SW480 (cell line): Measurements from ENCODE around the gene SYNPR.

Experiments
- DNase-seq: peaks from one replicate; pipeline ENCODE4 v3.0.0-alpha.2; 2016; ENCODE audit warnings: low spot score

Gene SYNPR

DNA sequence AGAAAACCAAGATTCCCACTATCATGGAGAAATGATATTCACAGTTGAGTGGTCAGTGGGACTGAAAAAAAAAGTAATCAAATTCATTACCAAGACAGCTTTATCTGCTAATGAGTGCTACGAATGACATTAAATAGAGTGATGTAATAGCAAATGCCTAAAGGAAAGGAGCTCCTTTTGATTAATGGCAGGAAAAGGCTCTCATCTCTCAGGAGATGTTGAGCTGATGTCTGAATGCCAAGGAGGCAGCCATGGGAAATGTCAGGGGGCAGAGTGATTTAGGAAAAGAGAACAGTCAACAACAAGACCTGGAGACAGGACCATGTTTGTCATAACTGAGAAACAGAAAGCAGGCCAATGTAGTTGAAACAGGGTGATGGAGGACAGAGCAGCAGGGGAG is 277.7 kb downstream of the SYNPR start:
- DNase-seq: no peak

DNA sequence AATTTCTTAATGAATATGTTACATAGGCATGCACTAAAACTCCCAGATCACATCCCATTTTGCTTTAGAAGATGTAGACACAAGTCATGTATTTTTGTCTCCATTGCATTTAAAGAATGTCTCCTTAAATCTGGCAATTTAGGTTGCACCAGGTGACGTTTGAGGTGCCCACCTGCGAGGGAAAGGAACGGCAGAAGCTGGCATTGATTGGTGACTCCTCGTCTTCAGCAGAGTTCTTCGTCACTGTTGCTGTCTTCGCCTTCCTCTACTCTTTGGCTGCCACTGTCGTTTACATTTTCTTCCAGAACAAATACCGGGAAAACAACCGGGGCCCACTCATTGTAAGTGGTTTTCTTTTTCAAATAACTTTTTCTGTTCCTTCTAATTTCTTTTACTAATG is 278.3 kb downstream of the SYNPR start:
- no peak for DNase-seq

DNA sequence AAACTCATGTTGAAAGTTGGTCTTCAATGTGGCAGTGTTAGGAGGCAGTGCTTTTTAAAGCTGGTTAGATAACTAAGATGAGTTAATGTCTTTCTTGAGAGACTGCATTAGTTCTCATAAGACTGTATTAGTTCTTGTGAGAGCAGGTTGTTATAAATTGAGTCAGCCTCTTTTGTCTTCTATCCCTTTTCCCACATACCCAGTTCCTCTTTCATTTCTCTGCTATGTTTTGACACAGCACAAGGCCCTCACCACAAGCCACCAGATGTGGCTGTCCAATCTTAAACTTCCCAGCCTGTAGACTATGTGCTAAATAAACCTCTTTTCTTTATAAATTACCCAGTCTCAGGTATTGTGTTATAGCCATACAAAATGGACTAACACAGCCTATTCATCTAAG is 279.8 kb downstream of the SYNPR start:
- DNase-seq: no peak

DNA sequence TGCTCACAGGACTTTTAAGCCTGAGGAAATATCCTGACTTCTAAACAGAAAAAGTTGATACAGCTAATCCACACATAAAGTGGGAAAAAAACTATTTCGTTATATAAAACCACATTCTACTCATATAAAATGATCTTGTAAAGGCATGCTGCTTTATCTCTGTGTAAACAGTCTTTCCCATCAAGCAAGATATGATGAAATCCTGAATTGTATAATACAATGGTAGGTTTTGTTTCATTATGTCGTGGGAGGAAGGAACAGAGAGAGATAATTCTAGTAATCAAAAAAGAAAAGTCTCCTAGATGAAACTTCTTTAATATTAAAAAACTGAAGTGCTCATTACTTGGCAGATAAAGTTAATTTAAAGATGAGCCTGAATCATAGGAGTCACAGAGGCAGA is 281.8 kb downstream of the SYNPR start:
- DNase-seq: no peak

DNA sequence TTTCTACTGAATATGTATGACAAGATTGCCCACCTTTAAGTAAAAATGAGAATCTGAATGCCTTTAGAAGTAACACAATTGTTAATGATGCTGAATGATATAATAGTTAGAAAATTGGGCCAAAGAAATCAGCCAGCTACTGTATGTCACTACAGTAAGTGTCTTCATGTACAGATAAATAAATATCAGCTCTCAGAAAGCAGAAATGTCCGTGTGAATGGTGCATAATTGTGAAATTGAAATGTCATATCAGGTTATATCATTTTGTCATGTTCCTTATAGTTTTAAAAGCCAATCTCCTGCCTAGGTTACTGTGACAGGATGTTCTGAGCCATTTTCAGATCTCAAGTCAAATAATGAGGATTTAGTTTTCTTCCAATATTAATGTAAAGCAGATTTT is 283.8 kb downstream of the SYNPR start:
- DNase-seq: no peak

DNA sequence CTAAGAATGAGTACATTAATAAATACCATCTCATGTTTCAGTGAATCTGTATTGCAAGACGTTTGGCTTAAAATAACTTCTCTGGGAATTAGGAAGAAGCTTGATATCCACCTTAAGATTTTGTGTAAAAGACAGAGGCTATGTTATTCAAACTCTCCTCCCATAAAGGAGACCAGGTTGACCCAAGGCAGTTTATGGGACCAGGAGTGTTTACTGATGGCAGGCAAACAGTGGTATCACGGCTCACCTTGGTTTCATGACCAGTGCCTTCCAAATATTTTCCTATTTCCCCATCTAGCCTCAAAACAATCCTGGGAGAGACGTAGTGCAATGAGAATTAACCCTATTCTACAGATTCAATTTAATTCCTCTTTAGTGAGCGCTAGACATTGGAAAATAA is 284.2 kb downstream of the SYNPR start:
- DNase-seq: no peak

DNA sequence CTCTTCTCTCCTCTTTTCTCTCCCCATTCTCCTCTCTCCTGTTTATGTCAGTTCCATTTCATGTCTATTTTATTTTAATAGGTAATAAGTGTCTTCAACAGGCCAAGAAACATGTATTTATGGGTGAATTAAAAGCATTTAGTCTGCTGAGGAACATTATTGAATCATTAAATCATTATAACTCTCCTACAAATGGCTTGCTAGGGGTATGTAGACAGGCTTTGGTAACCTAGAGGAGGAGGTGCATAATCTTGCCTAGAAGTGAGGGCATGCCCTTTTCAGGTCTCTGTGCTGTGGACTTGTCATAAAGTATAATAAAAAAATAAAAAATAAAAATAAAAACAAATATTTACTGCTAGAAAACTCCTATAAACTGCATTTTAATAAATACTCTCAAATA is 285.5 kb downstream of the SYNPR start:
- no peak for DNase-seq

DNA sequence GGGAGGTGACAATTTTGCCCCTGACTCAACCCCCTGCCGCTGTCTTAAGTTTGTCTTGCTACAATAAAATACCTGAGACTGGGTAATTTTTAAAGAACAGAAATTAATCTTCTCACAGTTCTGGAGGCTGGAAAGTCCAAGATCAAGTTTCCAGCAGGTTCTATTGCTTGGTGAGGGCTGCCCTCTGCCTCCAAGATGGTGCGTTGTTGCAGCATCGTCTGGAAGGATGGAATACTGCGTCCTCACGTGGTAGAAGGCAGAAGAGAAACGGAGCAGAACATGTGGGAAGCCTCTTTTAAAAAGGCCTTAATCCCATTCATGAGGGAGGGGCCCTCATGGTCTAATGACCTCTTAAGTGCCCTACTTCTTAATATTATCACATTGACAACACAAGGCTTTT is 287.1 kb downstream of the SYNPR start:
- DNase-seq: no peak

DNA sequence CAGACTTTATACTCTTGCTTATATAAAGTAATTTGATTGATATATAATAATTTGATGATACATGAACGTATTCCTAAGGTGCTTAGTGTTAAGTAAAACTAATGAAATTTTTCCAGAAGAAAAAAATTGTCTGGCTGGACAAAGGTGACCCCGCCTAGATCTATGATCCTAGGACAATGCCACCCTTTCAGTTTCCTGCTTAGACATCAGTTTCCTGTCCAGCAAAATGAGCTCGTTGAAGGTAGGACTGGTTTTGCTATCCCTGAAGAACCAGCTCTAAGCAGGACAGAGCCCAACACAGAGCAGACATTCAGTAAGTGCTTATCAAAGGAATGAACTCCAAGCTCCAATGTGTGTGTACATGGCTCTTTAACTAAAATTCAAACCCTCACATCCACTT is 293.6 kb downstream of the SYNPR start:
- DNase-seq: no peak

DNA sequence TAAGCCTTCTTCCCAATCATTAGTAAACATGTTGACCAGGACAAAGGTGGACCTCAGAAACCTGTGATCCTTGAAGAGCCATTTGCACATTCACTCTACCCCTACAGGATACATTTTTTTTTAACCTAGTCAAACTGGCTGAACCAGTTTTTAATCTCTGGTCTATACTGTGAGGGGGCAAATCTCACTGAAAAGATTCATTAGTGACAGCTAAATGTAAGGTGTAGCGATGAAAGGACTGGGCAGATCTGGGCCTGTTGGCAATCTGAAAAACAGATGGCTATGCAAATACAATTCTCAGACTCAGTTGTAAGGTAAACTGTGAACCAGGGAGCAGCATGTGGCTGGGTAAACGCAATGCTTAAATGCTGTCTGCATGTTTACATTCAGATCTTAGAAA is 298.7 kb downstream of the SYNPR start:
- DNase-seq: no peak

DNA sequence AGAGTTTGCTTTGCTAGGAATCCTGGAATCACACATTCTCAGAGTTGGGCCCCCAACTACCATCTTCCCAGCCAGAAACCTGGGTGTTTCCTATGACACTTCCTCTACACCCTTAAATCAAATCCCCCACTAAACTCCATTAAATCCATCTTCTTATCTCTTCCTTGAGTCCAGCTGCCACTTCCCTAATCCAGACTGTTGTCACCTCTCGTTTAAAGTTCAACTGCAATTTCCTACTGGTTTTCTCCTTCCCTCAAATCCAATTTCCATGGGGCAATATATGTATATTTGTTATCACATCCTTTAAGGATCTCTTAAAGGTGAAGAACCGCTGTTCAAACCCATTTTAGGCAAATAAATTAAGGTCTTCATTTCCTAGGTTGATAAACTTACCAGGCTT is 300.8 kb downstream of the SYNPR start:
- DNase-seq: no peak

DNA sequence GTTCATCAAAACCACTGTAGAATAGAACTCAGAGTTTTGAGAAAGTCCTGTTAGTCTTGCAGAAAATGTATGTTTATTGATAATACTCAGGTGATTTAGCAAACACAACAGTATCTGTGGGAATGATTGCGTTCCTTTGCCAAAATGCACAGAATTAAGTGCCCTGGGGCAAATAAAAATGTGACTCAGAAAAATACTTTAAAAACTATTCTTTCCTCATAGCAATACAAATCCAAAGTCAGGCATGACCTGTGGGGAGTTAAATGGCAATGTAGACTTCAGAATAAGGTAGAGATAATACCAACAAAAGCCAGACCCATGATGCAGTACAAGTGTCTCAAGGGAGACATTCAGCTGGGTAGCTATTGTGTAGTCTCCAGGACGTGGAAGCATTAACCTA is 302.0 kb downstream of the SYNPR start:
- DNase-seq: no peak

DNA sequence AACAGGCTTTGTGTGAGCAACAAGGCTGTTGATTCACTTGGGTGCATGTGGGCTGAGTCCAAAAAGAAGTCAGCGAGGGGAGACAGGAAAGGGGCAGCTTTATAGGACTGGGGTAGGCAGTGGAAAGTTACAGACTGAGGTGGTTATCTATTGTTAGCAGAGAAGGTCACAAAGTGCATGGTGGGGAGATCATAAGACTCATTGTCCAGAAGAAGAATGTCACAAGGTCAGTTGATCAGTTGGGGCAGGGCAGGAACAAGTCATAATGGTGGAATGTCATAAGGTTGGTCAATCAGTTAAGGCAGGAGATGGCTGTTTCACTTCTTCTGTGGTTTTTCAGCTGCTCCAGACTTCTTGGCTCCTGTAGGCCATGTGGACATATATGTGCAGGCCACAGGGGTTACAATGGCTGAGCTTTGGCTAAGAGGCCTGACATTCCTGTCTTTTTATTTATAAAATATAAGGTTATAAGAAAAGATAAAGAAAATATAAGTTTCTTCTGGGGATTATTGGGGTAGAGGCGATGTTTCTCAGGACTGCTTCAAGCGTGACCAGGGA is 304.9 kb downstream of the SYNPR start:
- DNase-seq: no peak

DNA sequence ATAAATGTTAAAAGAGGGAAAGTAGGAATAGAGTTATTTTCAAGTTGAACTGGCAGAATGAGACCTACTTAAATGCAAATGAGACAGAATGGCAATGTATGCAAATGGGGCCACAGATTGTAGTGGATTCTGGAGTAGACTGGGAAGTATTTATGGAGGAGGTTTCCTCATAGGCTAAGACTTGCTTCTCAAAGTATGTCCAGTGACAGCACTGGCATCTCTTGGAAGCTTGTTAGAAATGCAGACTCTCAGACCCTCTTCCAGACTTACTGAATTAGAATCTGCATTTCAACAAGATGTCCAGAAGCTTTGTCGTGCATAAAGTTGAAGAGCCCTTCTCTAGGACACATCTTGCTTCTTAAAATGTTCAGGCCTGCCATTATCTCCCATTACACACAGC is 306.6 kb downstream of the SYNPR start:
- DNase-seq: no peak

DNA sequence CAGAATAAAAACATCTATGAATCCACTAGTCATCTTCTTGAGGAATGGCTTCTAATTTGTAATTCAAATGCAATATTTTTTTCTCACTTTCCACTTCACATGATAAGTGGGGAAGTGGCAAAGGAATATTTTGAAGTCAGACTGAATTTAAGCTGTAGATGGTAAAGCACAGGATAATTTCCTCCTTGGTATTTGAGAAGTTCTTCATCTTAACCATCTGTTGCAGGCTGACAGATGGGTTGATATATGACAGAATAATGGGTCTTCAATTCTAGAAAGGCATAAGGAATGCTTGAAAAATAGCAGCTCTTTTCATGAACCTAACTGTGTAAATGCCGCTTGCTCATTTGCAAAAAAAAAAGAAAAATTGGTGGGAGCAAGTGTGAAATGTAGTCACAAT is 307.8 kb downstream of the SYNPR start:
- DNase-seq: no peak

DNA sequence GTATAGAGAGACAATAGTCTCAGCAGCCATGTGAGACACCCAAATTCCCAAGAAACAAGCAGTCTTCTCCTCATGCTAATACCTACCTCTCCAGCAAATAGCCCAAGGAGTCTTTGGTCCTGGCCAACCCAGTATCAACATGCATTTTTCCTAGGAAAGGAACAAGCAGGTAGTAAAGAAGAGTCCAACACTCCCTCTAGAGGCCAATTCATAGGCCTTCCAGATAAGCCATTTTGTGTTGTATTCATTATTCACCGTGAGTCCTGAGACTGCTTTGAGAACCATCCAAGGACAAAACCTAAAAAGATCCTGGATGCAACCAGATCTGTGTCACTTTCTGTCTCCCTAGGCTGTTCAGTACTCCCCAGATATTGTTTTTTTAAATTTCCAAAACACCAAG is 310.8 kb downstream of the SYNPR start:
- DNase-seq: no peak

DNA sequence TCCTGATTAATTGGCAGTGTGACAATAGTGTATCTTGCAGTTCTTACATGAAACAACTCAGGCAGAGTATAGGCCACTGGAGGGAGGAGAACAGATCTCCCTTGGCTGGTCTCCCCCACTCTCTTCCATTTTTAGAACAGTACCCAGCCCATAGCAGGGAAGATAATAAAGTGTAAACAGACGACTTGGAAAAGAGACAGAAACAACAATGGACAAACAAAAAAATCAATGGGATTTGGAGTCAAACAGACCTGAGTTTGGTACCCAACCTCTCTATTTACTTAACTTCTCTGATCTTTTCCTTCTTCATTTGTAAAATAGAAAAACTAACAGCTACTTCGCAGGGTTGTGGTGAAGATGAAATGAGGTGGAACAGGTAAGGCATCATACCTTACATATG is 315.7 kb downstream of the SYNPR start:
- DNase-seq: no peak

DNA sequence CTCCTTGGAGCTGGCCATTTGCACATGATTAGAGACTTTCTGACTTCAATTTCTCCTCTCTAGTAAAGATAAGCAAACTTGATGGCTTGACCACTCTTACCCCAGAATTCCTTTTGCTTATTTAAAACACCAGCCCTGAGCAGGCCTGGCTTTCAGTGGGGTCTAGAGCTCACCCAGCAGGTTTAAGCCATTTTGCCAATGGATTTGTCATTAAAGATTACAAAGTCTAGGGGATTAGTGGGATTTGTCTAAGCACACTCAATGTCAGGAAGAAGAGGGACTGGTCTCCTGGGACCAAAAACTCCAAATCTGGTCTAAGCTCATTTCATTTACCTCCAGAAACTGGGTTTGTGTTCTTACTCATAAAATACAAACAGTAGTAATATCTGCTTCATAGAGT is 317.1 kb downstream of the SYNPR start:
- no peak for DNase-seq

DNA sequence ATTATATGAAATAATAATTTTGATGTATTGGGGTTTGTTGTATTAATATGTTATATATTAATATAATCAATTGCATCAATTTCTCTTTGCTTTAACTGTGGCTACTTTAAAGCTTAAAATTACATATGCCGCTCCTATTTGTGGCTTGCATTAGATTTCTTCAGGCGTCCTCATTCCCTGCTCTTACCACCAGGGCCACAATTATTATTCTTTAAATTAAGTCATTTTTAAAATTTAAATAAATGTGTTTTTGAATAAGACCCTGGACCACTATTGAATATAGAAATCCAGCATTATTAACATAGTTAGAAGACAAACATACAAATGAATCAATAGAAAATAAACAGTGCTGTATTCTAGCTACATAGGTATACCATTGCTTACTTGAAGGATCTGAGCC is 318.9 kb downstream of the SYNPR start:
- no peak for DNase-seq

DNA sequence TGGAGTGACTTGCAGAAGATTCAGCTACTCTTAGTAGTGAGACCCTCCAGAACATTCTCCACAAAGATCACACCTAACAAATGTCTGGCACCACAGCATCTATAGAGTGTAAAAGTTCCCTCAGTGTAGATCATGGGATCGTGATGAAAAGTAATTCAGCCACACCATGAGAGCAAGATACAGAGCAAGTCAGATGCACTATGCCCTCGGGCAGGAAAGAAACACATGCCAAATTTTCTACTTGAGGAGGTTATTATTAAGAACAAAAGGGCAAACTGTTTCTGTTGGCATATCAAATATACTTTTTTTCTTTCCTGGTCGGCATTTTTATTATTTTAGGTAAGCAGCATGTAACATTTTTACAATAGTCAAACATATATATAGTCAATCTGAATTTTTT is 329.6 kb downstream of the SYNPR start:
- no peak for DNase-seq

DNA sequence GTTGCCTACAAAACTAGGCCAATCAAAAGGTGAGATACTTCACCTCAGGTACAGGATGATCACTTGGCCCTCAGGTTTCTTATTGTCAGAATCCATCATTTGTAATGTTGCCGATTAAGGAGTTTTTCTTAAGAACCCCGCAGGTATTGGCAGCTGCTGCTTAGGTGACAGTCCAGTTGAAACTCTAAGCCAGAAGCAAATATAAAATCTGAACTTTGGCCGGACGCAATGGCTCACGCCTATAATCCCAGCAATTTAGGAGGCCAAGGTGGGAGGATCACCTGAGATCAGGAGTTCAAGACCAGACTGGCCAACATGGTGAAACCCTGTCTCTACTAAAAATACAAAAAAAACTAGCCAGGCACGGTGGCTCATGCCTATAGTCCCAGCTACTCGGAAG is 331.3 kb downstream of the SYNPR start:
- no peak for DNase-seq

DNA sequence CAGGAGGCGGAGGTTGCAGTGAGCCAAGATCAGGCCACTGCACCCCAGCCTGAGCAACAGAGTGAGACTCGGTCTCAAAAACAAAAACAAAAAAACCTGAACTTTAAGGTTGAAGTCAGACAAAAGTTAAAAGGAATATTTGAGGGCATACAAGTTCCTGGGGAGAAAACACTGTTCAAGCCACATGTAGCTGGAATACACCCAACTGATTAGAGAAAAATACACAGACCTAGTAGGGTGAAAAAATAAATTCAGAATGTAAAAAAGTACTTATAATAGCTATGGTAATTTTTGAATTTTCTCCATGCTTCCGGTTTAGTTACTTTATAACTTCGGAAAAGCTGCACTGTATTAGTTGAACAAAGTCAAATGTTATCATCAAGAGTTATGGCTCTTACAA is 331.7 kb downstream of the SYNPR start:
- no peak for DNase-seq

DNA sequence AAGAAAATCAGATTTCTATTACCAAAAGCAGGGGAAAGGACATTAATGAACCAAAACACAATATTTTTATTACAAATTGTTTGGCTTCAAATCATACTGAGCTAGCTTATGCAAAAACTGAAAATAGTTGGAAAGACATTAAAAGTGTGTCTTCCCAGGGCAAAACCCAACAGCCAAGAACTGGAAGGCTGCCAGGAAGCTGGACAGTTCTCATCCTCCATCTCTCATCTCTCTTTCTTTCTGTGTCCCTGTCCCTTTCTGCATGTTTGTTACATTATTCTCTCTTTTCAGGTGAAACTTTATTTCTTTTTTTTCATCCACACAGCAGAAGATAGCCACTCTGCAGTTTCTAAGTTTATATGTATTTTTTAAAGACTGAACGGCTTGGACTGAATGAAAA is 333.3 kb downstream of the SYNPR start:
- no peak for DNase-seq

DNA sequence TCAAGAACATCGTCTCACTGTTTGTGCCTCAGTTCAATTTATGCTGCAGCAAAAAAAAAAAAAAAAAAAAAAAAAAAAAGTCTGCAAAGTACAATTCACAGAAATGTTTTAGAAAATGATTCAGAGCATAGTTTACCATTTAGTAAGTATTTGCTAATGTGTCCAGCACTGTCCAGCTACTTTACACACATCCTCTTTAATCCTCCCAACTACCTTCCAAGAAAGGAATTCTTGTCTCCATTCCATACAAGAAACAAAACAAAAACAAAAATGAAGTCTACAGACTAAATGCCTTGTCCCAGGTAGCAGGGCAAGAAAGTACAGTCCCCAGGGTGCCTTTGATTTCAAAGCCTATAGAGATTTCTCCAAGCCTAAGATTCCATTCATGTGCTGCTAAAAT is 335.5 kb downstream of the SYNPR start:
- DNase-seq: no peak

DNA sequence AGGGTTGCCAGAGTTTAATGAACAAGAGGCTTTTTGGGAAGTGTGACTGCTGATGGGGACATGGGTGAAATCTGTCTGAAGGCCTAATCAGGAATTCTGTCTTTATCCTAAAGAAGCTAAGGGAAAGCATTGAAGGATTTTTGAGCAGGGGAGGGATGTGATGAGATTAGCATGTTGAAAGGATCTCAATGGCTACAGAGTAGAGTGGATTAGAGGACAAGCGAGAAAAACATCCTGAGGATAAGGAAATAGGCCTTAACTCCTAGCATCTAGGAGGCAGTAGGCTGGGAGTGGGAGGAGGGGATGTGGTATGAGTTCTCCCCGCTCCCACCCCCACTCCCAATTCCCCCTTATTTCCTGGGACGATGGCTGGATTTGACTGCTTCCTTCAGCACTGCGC is 339.3 kb downstream of the SYNPR start:
- no peak for DNase-seq
